T47D (cell line): ENCODE measurements around the gene PDC.
A peak's percentile ranks its signal among the peaks of the same experiment; 100 is the strongest.

ENCODE experiments used
- DNase-seq, 2 experiments: peaks; one replicate each; pipeline versions ENCODE4 v3.0.0 to v3.0.0-alpha.2; 2011 to 2012; ENCODE audit warnings: low read depth in 1 of 2, low spot score in 1 of 2
- JUND ChIP-seq: IDR thresholded peaks from 2 replicates; pipeline ENCODE4 v1.6.1; 2012; ENCODE audit warnings: low read depth
- in situ Hi-C: cut with HindIII; loops from 2 replicates; pipeline ENCODE4 v1.10.0; 2016; ENCODE audit warnings: low sequenced_read_pairs, low pct_unique_long_range_greater_than_20kb

PDC gene

GRCh38 chr1:186461014-186461413 lies at the start of gene PDC:
TSS of gene PDC (minus strand) at chr1:186461114. CDS start at chr1:186449459, 11,655 bp downstream.
- in situ Hi-C loops: no loop called here
- no peak for DNase-seq
- no peak for TF ChIP-seq JUND

DNA sequence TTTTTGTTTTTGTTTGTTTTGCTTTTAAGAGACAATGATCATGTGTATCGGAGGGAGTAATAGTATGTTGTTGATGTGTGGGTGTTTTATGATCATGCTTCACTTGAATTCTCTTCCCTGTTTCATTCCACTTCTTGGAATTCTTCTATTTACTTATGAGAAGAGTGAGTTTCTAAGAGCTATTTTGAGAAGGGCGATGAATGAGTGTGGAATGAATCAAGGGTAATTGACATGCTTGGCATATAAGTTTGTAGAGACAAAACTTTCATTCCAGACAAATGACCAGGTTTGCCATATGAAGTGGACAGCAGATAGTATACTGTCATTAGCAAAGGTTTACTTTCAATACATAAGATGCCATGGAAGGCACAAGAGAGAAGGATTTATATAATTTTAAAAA lies 42.3 kb upstream of the PDC start:
- in situ Hi-C loops: no loop called here
- TF ChIP-seq JUND: no peak
- no peak for DNase-seq

- no peak for DNase-seq
- TF ChIP-seq JUND: no peak
- in situ Hi-C loops: no loop called here
Measured at GRCh38 chr1:186502087-186502486, 41.2 kb upstream of the PDC start.

GRCh38 chr1:186500804-186501203 lies 39.9 kb upstream of the PDC start:
- no peak for DNase-seq
- TF ChIP-seq JUND: no peak
- in situ Hi-C loops: no loop called here

GRCh38 chr1:186499571-186499970 lies 38.7 kb upstream of the PDC start:
- TF ChIP-seq JUND: no peak
- DNase-seq: no peak
- in situ Hi-C loops: no loop called here

DNA sequence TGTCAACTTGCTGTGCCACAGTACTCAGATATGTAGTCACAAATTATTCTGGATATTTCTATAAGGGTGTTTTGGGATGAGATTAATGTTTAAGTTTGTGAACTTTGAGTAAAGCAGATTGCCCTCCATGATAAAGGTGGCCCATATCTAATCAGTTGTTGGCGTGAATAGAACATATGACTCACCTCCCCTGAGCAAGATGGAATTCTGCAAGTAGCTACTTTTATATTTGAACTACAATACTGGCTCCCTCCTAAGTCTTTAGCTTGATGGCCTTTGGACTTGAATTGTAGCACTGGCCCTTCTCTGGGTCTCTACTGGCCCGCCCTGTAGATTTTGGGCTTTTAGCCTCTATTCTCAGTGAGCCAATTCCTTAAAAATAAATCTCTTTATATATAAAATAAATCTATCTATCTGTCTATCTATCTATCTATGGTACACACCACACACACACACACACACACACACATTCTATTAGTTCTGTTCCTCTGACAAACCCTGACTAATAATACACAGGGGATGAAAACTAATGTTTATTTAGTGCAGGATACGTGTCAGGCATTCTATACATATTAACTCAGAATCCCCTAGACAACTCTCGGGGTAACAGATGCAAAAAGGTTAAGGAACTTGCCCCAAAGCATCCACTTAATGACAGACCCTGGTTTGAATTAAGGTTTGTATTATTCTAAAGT lies 37.9 kb upstream of the PDC start:
- DNase-seq: no peak
- TF ChIP-seq JUND: no peak
- in situ Hi-C loops: no loop called here

DNA sequence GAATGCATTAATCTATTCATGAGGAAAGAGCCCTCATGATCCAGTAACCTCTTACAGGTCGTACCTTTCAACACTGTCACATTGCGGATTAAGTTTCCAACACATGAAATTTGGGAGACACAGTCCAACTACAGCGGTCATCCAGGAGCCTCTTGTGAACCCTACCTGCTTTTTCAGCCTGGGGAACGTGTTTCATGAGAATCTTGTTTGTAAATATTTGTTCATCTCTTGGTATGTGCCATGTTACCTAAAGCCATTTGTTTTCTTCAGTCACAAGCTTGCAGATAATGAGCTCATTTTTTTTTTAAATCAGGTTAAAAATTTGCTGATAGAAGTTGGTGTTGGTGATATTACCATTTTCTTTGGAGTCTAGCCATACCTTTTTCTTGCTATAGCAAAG lies 37.2 kb upstream of the PDC start:
- peak in 1 of 2 experiments; percentile 69 for DNase-seq
- in situ Hi-C loops: no loop called here

DNA sequence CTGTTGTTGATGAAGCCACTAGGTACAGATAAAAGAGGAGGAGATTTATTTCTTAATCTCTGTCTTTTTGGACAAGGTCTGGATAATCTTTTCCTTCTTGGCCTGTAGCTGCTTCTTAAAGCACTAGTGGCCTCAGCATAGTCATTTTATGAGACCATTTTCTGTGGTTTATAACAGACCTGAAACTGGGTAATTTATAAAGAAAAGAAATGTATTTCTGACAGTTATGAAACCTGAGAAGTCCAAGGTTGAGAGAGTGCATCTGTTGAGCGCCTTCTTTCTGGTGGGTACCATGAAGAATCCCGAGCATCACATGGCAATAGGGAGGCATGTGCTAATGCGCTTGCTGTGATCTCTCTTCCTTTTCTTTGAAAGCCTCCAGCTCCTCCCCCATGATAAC lies 36.7 kb upstream of the PDC start:
- TF ChIP-seq JUND: no peak
- DNase-seq: no peak
- in situ Hi-C loops: no loop called here

More for the DNA sequence above, 37.2 kb upstream of the PDC start:
- no peak for TF ChIP-seq JUND

- no peak for DNase-seq
- TF ChIP-seq JUND: no peak
- in situ Hi-C loops: no loop called here
Measured at GRCh38 chr1:186496171-186496851, 35.4 kb upstream of the PDC start.

GRCh38 chr1:186494832-186495271 lies 33.9 kb upstream of the PDC start:
- in situ Hi-C loops: no loop called here

DNA sequence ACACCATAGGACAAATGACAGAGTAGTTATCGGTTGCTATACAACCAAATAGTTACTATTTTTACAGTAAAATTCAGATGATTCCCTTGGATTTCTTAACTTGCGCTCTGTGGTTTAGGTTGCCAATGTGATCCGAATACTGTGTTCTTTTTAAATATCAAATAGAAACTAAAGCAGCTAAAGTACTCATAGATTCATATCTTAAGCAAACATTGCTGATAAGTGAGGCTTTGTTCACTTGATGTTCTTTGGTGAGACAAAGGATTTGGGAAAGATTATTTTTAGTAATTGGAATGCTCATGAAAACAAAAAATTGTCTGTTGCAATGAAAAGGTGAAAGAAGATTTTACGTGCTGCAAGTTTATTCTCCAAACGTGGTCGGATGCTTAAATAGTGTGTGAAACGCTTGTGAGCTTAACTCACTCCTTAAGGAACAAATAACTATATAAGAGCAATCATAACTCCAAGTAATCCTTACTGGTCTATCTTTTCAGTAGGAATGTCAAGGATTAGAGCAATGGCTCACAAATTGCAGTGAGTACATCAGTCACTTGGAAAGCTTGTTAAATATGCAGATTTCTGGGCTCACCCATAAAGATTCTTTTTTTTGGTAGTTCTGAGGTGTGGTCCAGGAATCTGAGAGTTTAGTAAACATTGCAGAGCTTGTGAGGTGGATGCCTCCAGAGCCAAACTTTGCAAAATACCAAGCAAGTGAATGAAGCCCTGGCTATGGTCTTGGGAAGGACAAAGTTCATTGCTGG lies 31.8 kb upstream of the PDC start:
- DNase-seq: no peak
- in situ Hi-C loops: no loop called here

More at GRCh38 chr1:186494832-186495271, 33.9 kb upstream of the PDC start:
- no peak for TF ChIP-seq JUND
- DNase-seq: no peak

GRCh38 chr1:186491336-186491735 lies 30.4 kb upstream of the PDC start:
- DNase-seq: no peak
- TF ChIP-seq JUND: no peak
- in situ Hi-C loops: no loop called here

More for the DNA sequence above, 31.8 kb upstream of the PDC start:
- no peak for TF ChIP-seq JUND

GRCh38 chr1:186487163-186487562 lies 26.2 kb upstream of the PDC start:
- no peak for TF ChIP-seq JUND
- in situ Hi-C loops: no loop called here
- DNase-seq: no peak
